Measurements from ENCODE around the gene ZNF32. TPM values are rescaled to one million over a fixed set of nuclear protein-coding genes. Genes with fewer than 3 reads are reported as not detected.
A peak's percentile ranks its signal among the peaks of the same experiment; 100 is the strongest.

The ZNF32 gene
- total RNA-seq, 3 donors from 2014 or later, result 53.1 to 74.3 (median 54.4) TPM

DNA sequence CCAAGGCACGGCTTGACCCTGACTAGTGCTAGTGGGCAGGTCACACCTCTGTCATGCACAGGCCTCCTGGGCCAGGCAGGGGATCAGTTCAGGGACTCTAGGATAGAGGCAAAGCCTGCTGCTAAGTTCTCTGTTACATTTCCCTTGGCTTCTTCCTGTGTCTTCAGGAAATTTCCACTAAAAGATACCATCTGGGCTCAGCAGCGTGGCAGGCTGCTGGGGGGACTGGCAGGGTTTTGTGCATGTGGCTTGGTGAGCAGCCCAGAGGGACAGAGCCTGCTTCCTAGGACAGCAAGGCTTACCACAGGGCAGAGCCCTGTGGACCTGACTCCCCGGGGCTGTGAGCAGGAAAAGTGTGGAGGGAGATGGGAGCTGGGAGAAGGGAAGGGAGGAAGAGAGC is 20.7 kb upstream of the ZNF32 start:
- peaks cover 0 to 19% of the 10 kb centered on the region in 2 donors for H3K27me3 ChIP-seq
- H3K27ac ChIP-seq, result no peak overlapping the region
- intact Hi-C loops (cut with DNase I; ENCODE audit: low total_unique reads), result no loop called here
- no peaks in the 10 kb centered on the region for H3K9me3 ChIP-seq
- TF ChIP-seq POLR2AphosphoS5 (IDR thresholded peaks at IDR 0.05), result no peak
- no peak for TF ChIP-seq POLR2A (IDR thresholded peaks at IDR 0.05)
- TF ChIP-seq, protein P1, sequence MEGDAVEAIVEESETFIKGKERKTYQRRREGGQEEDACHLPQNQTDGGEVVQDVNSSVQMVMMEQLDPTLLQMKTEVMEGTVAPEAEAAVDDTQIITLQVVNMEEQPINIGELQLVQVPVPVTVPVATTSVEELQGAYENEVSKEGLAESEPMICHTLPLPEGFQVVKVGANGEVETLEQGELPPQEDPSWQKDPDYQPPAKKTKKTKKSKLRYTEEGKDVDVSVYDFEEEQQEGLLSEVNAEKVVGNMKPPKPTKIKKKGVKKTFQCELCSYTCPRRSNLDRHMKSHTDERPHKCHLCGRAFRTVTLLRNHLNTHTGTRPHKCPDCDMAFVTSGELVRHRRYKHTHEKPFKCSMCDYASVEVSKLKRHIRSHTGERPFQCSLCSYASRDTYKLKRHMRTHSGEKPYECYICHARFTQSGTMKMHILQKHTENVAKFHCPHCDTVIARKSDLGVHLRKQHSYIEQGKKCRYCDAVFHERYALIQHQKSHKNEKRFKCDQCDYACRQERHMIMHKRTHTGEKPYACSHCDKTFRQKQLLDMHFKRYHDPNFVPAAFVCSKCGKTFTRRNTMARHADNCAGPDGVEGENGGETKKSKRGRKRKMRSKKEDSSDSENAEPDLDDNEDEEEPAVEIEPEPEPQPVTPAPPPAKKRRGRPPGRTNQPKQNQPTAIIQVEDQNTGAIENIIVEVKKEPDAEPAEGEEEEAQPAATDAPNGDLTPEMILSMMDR (IDR thresholded peaks at IDR 0.05), result no peak
- DNase-seq (ENCODE audit: low spot score in 2 of 2), result no peak
- no peak overlapping the region for H3K4me3 ChIP-seq
- no peaks in the 10 kb centered on the region for H3K4me1 ChIP-seq
- H3K36me3 ChIP-seq, result no peaks in the 10 kb centered on the region

DNA sequence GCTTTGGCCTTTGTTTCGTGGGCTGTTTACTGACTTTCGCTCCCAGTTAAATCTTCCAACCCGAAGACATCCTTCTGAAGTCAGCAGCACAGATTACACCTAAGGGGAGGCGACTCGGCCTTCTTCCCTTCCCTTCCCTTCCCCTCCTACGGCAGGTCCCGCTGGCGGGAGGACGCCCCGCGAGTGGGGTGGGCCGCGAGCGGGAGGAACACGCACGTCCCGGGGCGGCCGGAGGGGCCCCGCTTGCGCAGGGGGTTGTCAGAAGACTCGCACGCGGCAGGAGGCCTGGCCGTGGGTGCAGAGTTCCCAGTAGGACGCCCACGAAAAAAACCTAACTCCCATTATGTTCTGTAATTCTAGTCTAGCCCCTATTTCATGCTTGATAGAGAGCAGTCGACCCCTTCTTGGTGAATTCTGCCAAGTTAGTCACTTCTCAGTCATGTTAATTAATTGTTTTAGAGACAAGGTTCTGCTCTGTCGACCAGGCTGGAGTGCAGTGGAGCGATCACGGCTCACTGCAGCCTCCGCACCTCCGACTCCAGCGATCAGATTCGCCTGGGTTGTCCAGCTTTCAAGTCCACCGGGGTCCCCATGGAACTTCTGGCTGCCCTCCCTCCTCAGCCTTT is 19.2 kb upstream of the ZNF32 start:
- Histone ChIP-seq H3K4me3 (peak overlapping the region in 2 of 3 donors; percentile 38 to 50), H3K4me1 (no peaks in the 10 kb centered on the region), H3K27ac (no peak overlapping the region), H3K27me3 (peaks cover 0 to 19% of the 10 kb centered on the region in 2 donors), H3K9me3 (no peaks in the 10 kb centered on the region), H3K36me3 (no peaks in the 10 kb centered on the region)
- TF ChIP-seq POLR2A (IDR thresholded peaks at IDR 0.05), result no peak
- TF ChIP-seq POLR2AphosphoS5 (IDR thresholded peaks at IDR 0.05), result no peak
- TF ChIP-seq, protein P1 (IDR thresholded peaks at IDR 0.05), result no peak
- intact Hi-C loops (cut with DNase I; ENCODE audit: low total_unique reads), result no loop called here
- DNase-seq (ENCODE audit: low spot score in 2 of 2), result no peak

DNA sequence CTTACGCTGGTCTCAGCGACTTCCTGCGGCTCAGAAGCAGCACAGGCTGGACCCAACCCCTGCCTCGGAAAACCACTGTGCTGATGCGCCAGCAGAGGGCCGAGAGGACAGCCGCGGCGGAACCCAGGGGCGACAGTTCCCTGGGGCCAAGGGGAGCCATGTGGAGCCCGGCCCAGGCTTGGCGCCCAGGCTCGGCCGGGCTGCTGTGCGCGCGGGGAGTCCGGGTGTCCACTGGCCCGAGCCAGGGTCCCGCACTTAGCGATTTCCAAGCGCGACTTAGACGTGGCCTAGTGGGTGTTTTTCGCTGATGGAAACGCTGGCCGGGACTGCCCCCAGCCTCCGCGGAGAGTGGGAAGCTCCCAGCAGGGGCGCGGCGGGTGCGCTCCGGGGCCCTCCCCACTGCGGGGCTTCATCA is 18.6 kb upstream of the ZNF32 start:
- Histone ChIP-seq H3K4me3 (peak overlapping the region; percentile 13 to 50 (median 38)), H3K4me1 (no peaks in the 10 kb centered on the region), H3K9me3 (no peaks in the 10 kb centered on the region), H3K27me3 (peaks cover 0 to 19% of the 10 kb centered on the region in 2 donors), H3K27ac (no peak overlapping the region), H3K36me3 (no peaks in the 10 kb centered on the region)
- intact Hi-C loops (cut with DNase I; ENCODE audit: low total_unique reads), result no loop called here
- no peak for TF ChIP-seq POLR2A (IDR thresholded peaks at IDR 0.05)
- TF ChIP-seq, protein P1 (IDR thresholded peaks at IDR 0.05), result peak; percentile 11 to 26 (median 17)
- no peak for DNase-seq (ENCODE audit: low spot score in 2 of 2)

DNA sequence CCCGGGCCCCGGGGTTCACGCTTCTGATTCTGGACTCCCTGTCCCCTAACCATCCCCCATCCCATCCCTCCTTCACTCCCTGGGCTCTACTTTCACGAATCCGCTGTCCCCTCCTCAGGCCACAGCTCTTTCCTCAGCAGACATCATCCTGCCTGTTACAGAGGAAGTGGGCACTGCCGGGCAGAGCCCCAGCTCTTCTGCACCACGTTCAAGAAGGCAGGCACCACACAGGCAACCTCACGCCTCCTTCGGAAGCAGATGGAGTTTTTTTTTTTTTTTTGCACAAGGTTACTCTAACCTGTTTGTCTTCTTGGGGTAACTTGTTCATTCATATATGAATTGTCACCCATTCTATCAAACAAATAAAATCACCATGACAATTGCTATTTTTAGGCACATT is 17.9 kb upstream of the ZNF32 start:
- Histone ChIP-seq H3K27me3 (peaks cover 0 to 19% of the 10 kb centered on the region in 2 donors), H3K36me3 (no peaks in the 10 kb centered on the region), H3K4me3 (no peak overlapping the region), H3K27ac (no peak overlapping the region), H3K4me1 (no peaks in the 10 kb centered on the region), H3K9me3 (no peaks in the 10 kb centered on the region)
- no peak for TF ChIP-seq POLR2A (IDR thresholded peaks at IDR 0.05)
- TF ChIP-seq, protein P1 (IDR thresholded peaks at IDR 0.05), result no peak
- TF ChIP-seq POLR2AphosphoS5 (IDR thresholded peaks at IDR 0.05), result no peak
- intact Hi-C loops (cut with DNase I; ENCODE audit: low total_unique reads), result no loop called here
- no peak for DNase-seq (ENCODE audit: low spot score in 2 of 2)

DNA sequence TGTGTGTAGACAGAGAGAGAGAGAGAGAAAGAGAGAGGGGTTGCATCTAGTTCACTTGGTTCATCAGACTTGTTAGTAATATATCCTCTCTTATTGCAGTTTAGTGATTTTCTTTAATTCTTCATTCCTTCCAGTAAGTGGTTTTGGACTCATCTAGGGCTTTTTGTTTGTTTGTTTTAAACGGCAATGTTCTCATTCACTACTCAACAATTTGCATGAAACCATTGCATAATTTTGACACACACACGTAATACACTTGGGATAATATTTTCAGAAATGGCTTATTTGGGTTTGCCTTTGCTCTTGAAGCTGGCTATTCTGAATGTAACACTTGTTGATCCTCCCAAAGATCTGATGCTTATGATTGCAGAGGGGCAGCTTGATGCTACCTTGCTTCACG is 16.4 kb upstream of the ZNF32 start:
- TF ChIP-seq POLR2A (IDR thresholded peaks at IDR 0.05) (no peak), POLR2AphosphoS5 (IDR thresholded peaks at IDR 0.05) (no peak)
- TF ChIP-seq, protein P1 (IDR thresholded peaks at IDR 0.05), result no peak
- Histone ChIP-seq H3K4me3 (no peak overlapping the region), H3K4me1 (no peaks in the 10 kb centered on the region), H3K9me3 (no peaks in the 10 kb centered on the region), H3K36me3 (no peaks in the 10 kb centered on the region), H3K27ac (no peak overlapping the region), H3K27me3 (peaks cover 0 to 9% of the 10 kb centered on the region in 2 donors)
- intact Hi-C loops (cut with DNase I; ENCODE audit: low total_unique reads), result no loop called here
- no peak for DNase-seq (ENCODE audit: low spot score in 2 of 2)

Data from breast epithelium (tissue), 4 donors.